HepG2 (cell line): ENCODE measurements around the gene GBE1. TPM values are rescaled to one million over a fixed set of nuclear protein-coding genes. Genes with fewer than 3 reads are reported as not detected.

ENCODE experiments used
- ATAC-seq: fragments of 200-7000 bp; cut with Tn5 transposase; 3 replicates; pipeline ENCODE4 v1.9.1; 2020; ENCODE audit warnings: mild to moderate bottlenecking, moderate library complexity
- BruUV-seq: library from RNA; stranded (reverse); fragments of 400-500 nt; replicated peaks from 2 replicates; lab custom pipeline; 2021; lab: Mats Ljungman, UMichigan
- CTCF ChIA-PET: fragments of 300-600 bp; formaldehyde crosslinking; extraction: SDS; loops from one replicate; lab custom pipeline; 2021; ENCODE audit warnings: low total read pairs, inconsistent platforms, low intra/inter-chr PET ratio; lab: Yijun Ruan, JAX
- POLR2A ChIA-PET: fragments of 350-600 bp; sonication (Branson Sonifier 250); formaldehyde crosslinking; loops from one replicate; lab custom pipeline; 2020; ENCODE audit warnings: antibody characterized with exemption, inconsistent platforms; lab: Yijun Ruan, JAX
- DNase-seq: peaks from one replicate; pipeline ENCODE4 v3.0.0-alpha.2; 2015; ENCODE audit warnings: low spot score
- FAIRE-seq: peaks from 3 replicates; lab custom pipeline; 2011; peaks lifted over from hg19 to GRCh38; lab: Jason Lieb, UNC
- H2AFZ ChIP-seq: one replicate; pipeline ENCODE4 v1.6.1; 2011; ENCODE audit warnings: low read length, inconsistent platforms
- H3K27ac ChIP-seq: fragments of 300-600 bp; 3 replicates; pipeline ENCODE4 v1.8.0; 2011; ENCODE audit warnings: mixed run types, mild to moderate bottlenecking, mixed read lengths, low read length, inconsistent platforms; ENCODE audit not compliant: insufficient read depth; ENCODE audit errors: extremely low read length
- H3K27me3 ChIP-seq, 2 experiments: fragments of 200-600 bp in 1 of 2; 2 replicates in 1 of 2; 3 replicates in 1 of 2; pipeline versions ENCODE4 v1.6.0 to v1.8.0; 2011; ENCODE audit warnings: low read length in 2 of 2, mild to moderate bottlenecking in 2 of 2, moderate library complexity in 2 of 2, inconsistent platforms in 1 of 2; ENCODE audit not compliant: insufficient read depth in 2 of 2, control insufficient read depth in 1 of 2
- H3K36me3 ChIP-seq, 2 experiments: fragments of 200-600 bp in 1 of 2; replicated peaks in 1 of 2; 2 replicates in 1 of 2; 3 replicates in 1 of 2; pipeline versions ENCODE4 v1.5.1 to v1.8.0; 2011; ENCODE audit warnings: low read length in 2 of 2, inconsistent platforms in 1 of 2; ENCODE audit not compliant: insufficient read depth in 2 of 2, control insufficient read depth in 1 of 2
- H3K4me1 ChIP-seq: 2 replicates; pipeline ENCODE4 v1.5.1; 2012; ENCODE audit warnings: low read length, inconsistent platforms; ENCODE audit not compliant: insufficient read depth
- H3K4me2 ChIP-seq: 2 replicates; pipeline ENCODE4 v1.6.0; 2011; ENCODE audit warnings: low read depth, low read length, inconsistent platforms
- H3K4me3 ChIP-seq, 3 experiments: fragments of 200-600 bp in 1 of 3; sonication (generic), shearing (Covaris generic) in 1 of 3; replicated peaks in 1 of 3; 2 replicates each; pipeline ENCODE4 v1.5.1; 2011 to 2016; ENCODE audit warnings: low read length in 3 of 3, inconsistent platforms in 2 of 3, low read depth in 2 of 3, mild to moderate bottlenecking in 2 of 3, control low read depth in 1 of 3, mixed read lengths in 1 of 3; ENCODE audit not compliant: insufficient read depth in 1 of 3
- H3K79me2 ChIP-seq: one replicate; pipeline ENCODE4 v1.6.1; 2011; ENCODE audit warnings: low read length, inconsistent platforms; ENCODE audit not compliant: insufficient read depth
- H3K9ac ChIP-seq: 2 replicates; pipeline ENCODE4 v1.6.0; 2011; ENCODE audit warnings: mild to moderate bottlenecking, low read depth, low read length, inconsistent platforms; ENCODE audit not compliant: insufficient read depth
- H3K9me3 ChIP-seq: 2 replicates; pipeline ENCODE4 v1.5.1; 2012; ENCODE audit warnings: mild to moderate bottlenecking, low read length
- H4K20me1 ChIP-seq: 2 replicates; pipeline ENCODE4 v1.6.0; 2011; ENCODE audit warnings: inconsistent platforms, mild to moderate bottlenecking, low read length, moderate library complexity; ENCODE audit not compliant: insufficient read depth
- ATF4 ChIP-seq, 2 experiments: fragments of 450-650 bp in 1 of 2; sonication (generic) in 1 of 2; formaldehyde crosslinking; IDR thresholded peaks; 2 replicates each; pipeline versions ENCODE4 v1.5.0 to v1.8.0; 2020 to 2022; ENCODE audit warnings: mild to moderate bottlenecking in 1 of 2, missing genetic modification reagents in 1 of 2
- CREB3 ChIP-seq: sonication (generic); formaldehyde crosslinking; IDR thresholded peaks from 2 replicates; pipeline ENCODE4 v1.5.0; 2020; ENCODE audit warnings: missing genetic modification reagents
- GABPA ChIP-seq, 2 experiments: IDR thresholded peaks; 2 replicates each; pipeline ENCODE4 v1.6.1; 2011 to 2016; ENCODE audit warnings: low read depth in 2 of 2, low read length in 1 of 2, missing biosample characterization in 1 of 2, missing genetic modification characterization in 1 of 2
- KDM6A ChIP-seq: IDR thresholded peaks from 2 replicates; pipeline ENCODE4 v1.6.1; 2016; ENCODE audit warnings: low read depth
- KMT2B ChIP-seq: IDR thresholded peaks from 2 replicates; pipeline ENCODE4 v1.6.1; 2016; ENCODE audit warnings: missing genetic modification reagents, missing compliant biosample characterization
- PHB2 ChIP-seq: fragments of 450-650 bp; IDR thresholded peaks from 2 replicates; pipeline ENCODE4 v1.6.1; 2018; ENCODE audit not compliant: partially characterized antibody
- ZBTB40 ChIP-seq, 2 experiments: fragments of 450-650 bp in 1 of 2; sonication (generic) in 1 of 2; formaldehyde crosslinking in 1 of 2; IDR thresholded peaks; 2 replicates each; pipeline versions ENCODE4 v1.6.1 to v1.8.0; 2016 to 2022; ENCODE audit warnings: antibody characterized with exemption in 1 of 2, mild to moderate bottlenecking in 1 of 2, missing genetic modification reagents in 1 of 2
- ZNF10 ChIP-seq: sonication (generic); formaldehyde crosslinking; IDR thresholded peaks from 2 replicates; pipeline ENCODE4 v1.4.0; 2020; ENCODE audit warnings: mild to moderate bottlenecking, low read depth, missing genetic modification reagents, borderline replicate concordance
- ZNF552 ChIP-seq: sonication (generic); formaldehyde crosslinking; IDR thresholded peaks from 2 replicates; pipeline ENCODE4 v1.9.0; 2022; ENCODE audit warnings: missing genetic modification reagents, mild to moderate bottlenecking, borderline replicate concordance
- ZNF570 ChIP-seq: sonication (generic); formaldehyde crosslinking; IDR thresholded peaks from 2 replicates; pipeline ENCODE4 v1.4.0; 2020; ENCODE audit warnings: mild to moderate bottlenecking, missing genetic modification reagents, borderline replicate concordance
- ZNF574 ChIP-seq: sonication (generic); formaldehyde crosslinking; IDR thresholded peaks from 2 replicates; pipeline ENCODE4 v1.4.0; 2020; ENCODE audit warnings: missing genetic modification reagents
- in situ Hi-C: cut with HindIII; loops from 2 replicates; pipeline ENCODE4 v1.10.0; 2017; ENCODE audit warnings: low pct_unique_long_range_greater_than_20kb; ENCODE audit not compliant: extremely low pct_ligation_motif_present
- intact Hi-C: fragments of 100-400 bp; cut with micrococcal nuclease; formaldehyde crosslinking; loops from one replicate; pipeline ENCODE4 v1.10.0; 2022; ENCODE audit not compliant: unreplicated experiment
- polyA plus RNA-seq, 8 experiments: library from polyadenylated mRNA; depleted of rRNA in 3 of 8; stranded (reverse) in 7 of 8; unstranded in 1 of 8; fragments of >200 nt; fragmentation: Illumina TruSeq in 4 of 8; extraction: Trizol in 4 of 8; gene quantifications; 2 replicates each; pipeline versions ENCODE4 v1.2.1 to v1.2.3, GENCODE V29; 2011 to 2016; ENCODE audit warnings: low read depth in 4 of 8, missing spikeins in 1 of 8, mixed read lengths in 1 of 8; ENCODE audit not compliant: insufficient read depth in 1 of 8
- total RNA-seq, 5 experiments: library from RNA; depleted of rRNA; stranded (reverse); fragments of >200 nt; fragmentation: Illumina TruSeq; extraction: Trizol; gene quantifications; 2 replicates each; pipeline ENCODE4 v1.2.3, GENCODE V29; 2016; ENCODE audit warnings: low read depth in 1 of 5

GBE1 gene
- total and polyA plus RNA-seq, 2 of the 13 experiments (the other 11 are each of a cell fraction or from before 2014, with no cell fraction given) = 22.9 to 36.1 TPM

GRCh38 chr3:81518945-81519344 is 242.5 kb downstream of the GBE1 start:
- no peak for ATAC-seq
- no peaks in the 10 kb centered on the region for H4K20me1 ChIP-seq
- H3K36me3 ChIP-seq = no peaks in the 10 kb centered on the region
- ChIA-PET POLR2A (no interaction called here), CTCF (no interaction called here)
- H3K9me3 ChIP-seq = no peaks in the 10 kb centered on the region
- H3K4me3 ChIP-seq = no peak overlapping the region
- intact Hi-C loops = no loop called here
- no peak overlapping the region for H2AFZ ChIP-seq
- H3K4me1 ChIP-seq = no peaks in the 10 kb centered on the region
- no TSS peak for BruUV-seq
- no peak overlapping the region for H3K9ac ChIP-seq
- DNase-seq = no peak
- H3K27me3 ChIP-seq = no peaks in the 10 kb centered on the region
- in situ Hi-C loops = no loop called here
- H3K79me2 ChIP-seq = no peaks in the 10 kb centered on the region
- H3K27ac ChIP-seq = no peak overlapping the region
- H3K4me2 ChIP-seq = no peak overlapping the region
- FAIRE-seq = no peak
- TF ChIP-seq GABPA (IDR thresholded peaks at IDR 0.05; ENCODE audit: low read depth, low read length) = no peak
- no peak for TF ChIP-seq GABPA (CRISPR knock-in tag; IDR thresholded peaks at IDR 0.05; ENCODE audit: low read depth)
- no peak for TF ChIP-seq ATF4 (CRISPR knock-in tag; IDR thresholded peaks at IDR 0.05)
- TF ChIP-seq KDM6A (CRISPR knock-in tag) = no peak
- TF ChIP-seq ZNF574 (CRISPR knock-in tag) = no peak
- TF ChIP-seq PHB2 = no peak
- no peak for TF ChIP-seq KMT2B (CRISPR knock-in tag)
- no peak for TF ChIP-seq ZBTB40 (IDR thresholded peaks at IDR 0.05)
- no peak for TF ChIP-seq ZBTB40 (CRISPR knock-in tag; IDR thresholded peaks at IDR 0.05)
- no peak for TF ChIP-seq ZNF10 (CRISPR knock-in tag)
- TF ChIP-seq ZNF552 (CRISPR knock-in tag) = no peak
- TF ChIP-seq ZNF570 (CRISPR knock-in tag) = no peak
- TF ChIP-seq CREB3 (CRISPR knock-in tag) = no peak
